HEK293T (cell line): ENCODE results near the gene C20orf144.

Experiments
- BHLHE40 ChIP-seq: fragments of 450-650 bp; IDR thresholded peaks from 2 replicates; pipeline ENCODE4 v1.6.1; 2016; ENCODE audit warnings: mild to moderate bottlenecking, moderate library complexity, borderline replicate concordance
- ELF4 ChIP-seq: fragments of 450-650 bp; IDR thresholded peaks from 2 replicates; pipeline ENCODE4 v1.6.1; 2017; ENCODE audit warnings: antibody characterized with exemption
- FOXA1 ChIP-seq: fragments of 450-650 bp; IDR thresholded peaks from 2 replicates; pipeline ENCODE4 v1.6.1; 2016; ENCODE audit warnings: mild to moderate bottlenecking
- FOXK2 ChIP-seq: fragments of 450-650 bp; IDR thresholded peaks from 2 replicates; pipeline ENCODE4 v1.6.1; 2016; ENCODE audit warnings: mild to moderate bottlenecking
- FOXM1 ChIP-seq: fragments of 450-650 bp; IDR thresholded peaks from 2 replicates; pipeline ENCODE4 v1.6.1; 2017; ENCODE audit warnings: mild to moderate bottlenecking, borderline replicate concordance
- HDGF ChIP-seq: fragments of 450-650 bp; IDR thresholded peaks from 2 replicates; pipeline ENCODE4 v1.6.1; 2017; ENCODE audit warnings: antibody characterized with exemption, borderline replicate concordance
- SP1 ChIP-seq: fragments of 450-650 bp; IDR thresholded peaks from 2 replicates; pipeline ENCODE4 v1.6.1; 2017
- SUZ12 ChIP-seq: fragments of 450-650 bp; IDR thresholded peaks from 2 replicates; pipeline ENCODE4 v1.6.1; 2016; ENCODE audit warnings: mild to moderate bottlenecking
- ZNF384 ChIP-seq: fragments of 450-650 bp; IDR thresholded peaks from 2 replicates; pipeline ENCODE4 v1.6.1; 2016
- TF ChIP-seq, protein P1 (sequence below): fragments of 450-650 bp; IDR thresholded peaks from 2 replicates; pipeline ENCODE4 v1.6.1; 2016

DNA sequence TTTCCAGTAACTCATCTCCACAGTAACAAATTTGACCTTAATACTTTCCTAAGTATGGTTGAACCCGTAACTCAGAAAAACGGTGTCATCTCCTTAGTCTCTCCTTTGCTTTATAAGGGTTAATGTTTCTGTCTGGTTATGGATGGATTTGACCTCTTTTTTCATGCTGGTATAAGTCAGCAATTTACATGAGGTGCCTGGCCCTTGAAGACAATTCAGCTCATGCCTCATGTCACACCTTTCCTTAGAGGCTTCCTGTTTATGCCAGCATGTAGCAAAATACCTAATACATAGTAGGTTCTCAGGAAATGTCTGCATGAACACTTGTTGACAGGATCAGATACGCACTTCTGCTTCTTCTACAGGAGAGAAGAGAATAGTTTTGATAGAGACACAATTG is 37.7 kb upstream of the C20orf144 start:
- no peak for TF ChIP-seq SP1
- no peak for TF ChIP-seq ZNF384
- no peak for TF ChIP-seq SUZ12
- TF ChIP-seq BHLHE40: no peak
- TF ChIP-seq FOXK2: no peak
- TF ChIP-seq, protein P1, sequence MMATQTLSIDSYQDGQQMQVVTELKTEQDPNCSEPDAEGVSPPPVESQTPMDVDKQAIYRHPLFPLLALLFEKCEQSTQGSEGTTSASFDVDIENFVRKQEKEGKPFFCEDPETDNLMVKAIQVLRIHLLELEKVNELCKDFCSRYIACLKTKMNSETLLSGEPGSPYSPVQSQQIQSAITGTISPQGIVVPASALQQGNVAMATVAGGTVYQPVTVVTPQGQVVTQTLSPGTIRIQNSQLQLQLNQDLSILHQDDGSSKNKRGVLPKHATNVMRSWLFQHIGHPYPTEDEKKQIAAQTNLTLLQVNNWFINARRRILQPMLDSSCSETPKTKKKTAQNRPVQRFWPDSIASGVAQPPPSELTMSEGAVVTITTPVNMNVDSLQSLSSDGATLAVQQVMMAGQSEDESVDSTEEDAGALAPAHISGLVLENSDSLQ: no peak
- no peak for TF ChIP-seq FOXA1
- TF ChIP-seq ELF4: no peak
- no peak for TF ChIP-seq HDGF
- TF ChIP-seq FOXM1: no peak
